ENCODE results near the gene EIF4EBP3.

GRCh38 chr5:140570488-140570887 lies 23.0 kb downstream of the EIF4EBP3 start:
- TF ChIP-seq POLR2A (IDR thresholded peaks at IDR 0.05) (no peak), CTCF (IDR thresholded peaks at IDR 0.05) (no peak), POLR2AphosphoS5 (IDR thresholded peaks at IDR 0.05; ENCODE audit: insufficient read depth in 1 of 2, low read depth in 1 of 2) (no peak)

Measured in vagina (tissue), 2 donors.